ENCODE data around the gene SVIL.

SVIL gene

DNA sequence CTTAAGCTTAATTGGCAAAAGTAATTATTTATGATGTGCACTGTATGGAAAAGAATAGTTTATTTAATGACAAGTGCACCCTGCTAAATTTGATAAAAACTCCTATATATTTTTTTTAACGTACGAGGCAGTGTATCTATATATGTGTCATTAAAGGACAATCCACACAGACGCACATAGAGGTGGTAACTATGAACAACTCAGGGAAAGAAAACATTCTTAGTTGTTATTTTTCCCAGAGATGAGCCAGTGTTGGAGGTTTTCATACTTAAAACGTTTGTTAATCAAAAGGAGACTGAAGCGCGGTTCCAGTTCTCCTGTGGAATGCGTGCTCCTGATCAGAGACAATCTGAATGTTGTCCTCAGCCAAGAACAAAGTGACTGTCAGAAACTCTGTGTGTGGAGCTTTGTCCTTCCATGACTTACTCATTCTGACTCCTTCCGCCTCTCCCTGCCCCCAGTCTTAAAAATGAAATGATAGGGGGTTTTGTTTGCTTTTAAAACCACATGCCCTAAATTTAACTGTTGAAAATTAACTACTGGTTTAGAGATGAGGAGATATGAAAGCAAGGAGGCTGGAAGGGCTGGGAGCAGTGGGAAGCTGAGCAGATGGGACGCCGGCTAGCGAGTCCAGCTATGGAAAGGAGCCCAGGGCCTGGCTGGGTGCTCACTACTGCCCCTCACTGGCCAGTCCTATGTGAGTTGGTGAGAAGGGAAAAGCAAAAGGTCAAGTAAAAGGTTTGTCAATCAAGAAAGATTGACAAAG lies 99.6 kb downstream of the SVIL start:
- peaks cover 7% of the 10 kb centered on the region for H3K4me1 Mint-ChIP-seq (ENCODE audit: low read depth)
- H3K27me3 Mint-ChIP-seq (ENCODE audit: low read depth), result no peaks in the 10 kb centered on the region
- H3K4me3 Mint-ChIP-seq, result no peak overlapping the region
- no peak for DNase-seq (ENCODE audit: low spot score)
- H3K36me3 Mint-ChIP-seq (ENCODE audit: low read depth), result no peaks in the 10 kb centered on the region
- no peaks in the 10 kb centered on the region for H3K9me3 Mint-ChIP-seq
- no peak overlapping the region for H3K27ac Mint-ChIP-seq

DNA sequence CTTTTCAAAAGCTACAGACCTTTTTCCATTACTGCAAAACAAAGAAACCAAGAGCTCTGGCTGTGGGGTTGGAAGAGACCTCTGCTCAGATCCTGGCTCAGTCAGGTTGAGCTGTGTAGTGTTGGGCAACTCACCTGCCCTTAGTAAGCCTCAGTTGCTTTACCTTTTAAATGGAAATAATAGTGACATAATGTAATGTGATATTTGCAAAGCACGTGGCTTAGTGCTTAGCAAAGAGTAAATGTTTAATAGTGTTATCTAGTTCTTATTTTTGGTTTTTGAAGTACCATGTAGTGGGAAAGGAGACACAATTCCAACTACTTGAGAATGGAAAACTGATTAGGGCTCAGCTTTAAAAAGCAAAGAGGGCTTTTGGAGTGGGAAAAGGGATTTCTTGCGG lies 100.2 kb downstream of the SVIL start:
- DNase-seq (ENCODE audit: low spot score), result no peak
- Mint-ChIP-seq H3K27ac (no peak overlapping the region), H3K4me3 (no peak overlapping the region), H3K4me1 (ENCODE audit: low read depth) (peaks cover 4% of the 10 kb centered on the region), H3K27me3 (ENCODE audit: low read depth) (no peaks in the 10 kb centered on the region), H3K36me3 (ENCODE audit: low read depth) (no peaks in the 10 kb centered on the region), H3K9me3 (no peaks in the 10 kb centered on the region)

DNA sequence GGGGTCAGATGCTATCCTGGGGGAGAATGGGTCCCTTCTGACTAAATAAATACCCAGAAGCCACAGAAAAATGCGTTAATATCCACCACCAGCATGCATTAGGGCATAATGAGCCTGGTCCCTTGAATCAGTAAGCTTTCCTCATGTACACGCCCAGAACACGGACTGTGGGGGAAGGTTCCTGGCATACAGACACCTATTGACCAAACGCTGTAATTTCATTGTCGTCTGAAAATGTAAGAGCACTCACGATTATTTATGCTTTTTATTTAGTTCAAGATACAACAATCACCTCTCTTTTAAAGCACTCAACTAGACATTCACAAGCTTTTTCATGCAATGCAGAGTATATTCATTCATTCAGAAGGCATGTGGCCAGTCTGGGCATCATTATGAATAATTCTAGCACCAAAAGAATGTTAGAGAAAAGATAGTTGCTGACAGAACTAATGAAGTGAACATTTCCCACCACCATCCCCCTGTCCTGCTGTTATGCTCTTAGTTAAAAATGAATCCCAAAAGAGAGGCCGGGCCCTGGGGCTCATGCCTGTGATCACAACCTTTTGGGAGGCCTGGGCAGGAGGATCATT lies 101.0 kb downstream of the SVIL start:
- no peaks in the 10 kb centered on the region for H3K27me3 Mint-ChIP-seq (ENCODE audit: low read depth)
- no peak for DNase-seq (ENCODE audit: low spot score)
- no peak overlapping the region for H3K27ac Mint-ChIP-seq
- no peaks in the 10 kb centered on the region for H3K36me3 Mint-ChIP-seq (ENCODE audit: low read depth)
- H3K4me3 Mint-ChIP-seq, result no peak overlapping the region
- H3K4me1 Mint-ChIP-seq (ENCODE audit: low read depth), result peaks cover 4% of the 10 kb centered on the region
- no peaks in the 10 kb centered on the region for H3K9me3 Mint-ChIP-seq

DNA sequence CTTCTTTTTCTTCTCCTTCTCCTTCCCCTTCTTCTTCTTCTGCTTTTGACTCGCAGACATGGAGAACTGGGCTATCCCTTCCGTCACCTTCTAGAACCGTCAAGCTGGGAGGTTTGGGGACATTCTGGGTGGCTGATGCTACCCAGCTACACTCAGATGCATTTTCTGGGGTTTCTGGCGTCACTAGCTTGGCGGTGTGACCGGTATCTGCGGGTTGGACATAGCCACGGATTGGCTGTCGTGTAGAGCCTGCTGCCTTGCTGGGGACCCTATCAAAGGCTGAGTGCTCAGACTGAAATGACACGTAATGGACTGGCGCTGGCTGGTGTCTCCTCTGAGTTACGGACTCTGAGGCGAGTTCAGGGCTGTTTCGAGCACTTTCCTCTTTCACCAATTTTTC lies 101.7 kb downstream of the SVIL start:
- Mint-ChIP-seq H3K4me1 (ENCODE audit: low read depth) (peaks cover 4% of the 10 kb centered on the region), H3K36me3 (ENCODE audit: low read depth) (no peaks in the 10 kb centered on the region), H3K9me3 (no peaks in the 10 kb centered on the region), H3K27me3 (ENCODE audit: low read depth) (no peaks in the 10 kb centered on the region), H3K4me3 (no peak overlapping the region), H3K27ac (no peak overlapping the region)
- no peak for DNase-seq (ENCODE audit: low spot score)

DNA sequence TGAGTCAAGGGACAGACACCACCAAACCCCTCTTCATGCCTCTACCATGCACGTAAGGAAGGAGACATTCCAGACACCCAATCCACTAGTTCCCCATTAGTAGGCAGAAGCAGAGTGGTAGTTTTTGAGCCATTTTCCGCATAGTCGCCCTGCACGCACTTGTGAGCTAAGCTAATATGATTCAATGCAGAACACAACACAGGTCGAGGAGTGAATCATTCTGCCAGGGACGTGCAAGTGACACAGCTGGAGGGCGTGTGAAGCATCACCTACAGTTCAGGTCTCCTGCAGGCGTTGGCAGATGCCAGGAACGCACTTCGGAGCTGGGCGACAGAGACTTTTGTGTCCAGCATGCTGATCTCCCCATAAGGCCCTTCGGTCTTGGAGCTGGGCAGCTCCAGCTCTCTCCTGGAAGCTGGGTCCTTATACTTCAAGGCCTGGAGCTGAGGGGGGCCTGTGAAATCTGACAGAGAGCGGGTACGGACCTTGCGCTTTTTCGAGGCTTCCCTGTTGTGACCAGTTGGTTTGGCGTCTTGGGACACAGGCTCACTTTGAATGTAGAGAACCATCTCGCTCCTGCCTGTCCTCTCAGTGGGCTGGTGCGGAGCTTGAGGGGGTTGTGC lies 102.4 kb downstream of the SVIL start:
- H3K27ac Mint-ChIP-seq, result no peak overlapping the region
- DNase-seq (ENCODE audit: low spot score), result no peak
- no peaks in the 10 kb centered on the region for H3K27me3 Mint-ChIP-seq (ENCODE audit: low read depth)
- H3K9me3 Mint-ChIP-seq, result no peaks in the 10 kb centered on the region
- no peaks in the 10 kb centered on the region for H3K36me3 Mint-ChIP-seq (ENCODE audit: low read depth)
- H3K4me1 Mint-ChIP-seq (ENCODE audit: low read depth), result peaks cover 4% of the 10 kb centered on the region
- no peak overlapping the region for H3K4me3 Mint-ChIP-seq

DNA sequence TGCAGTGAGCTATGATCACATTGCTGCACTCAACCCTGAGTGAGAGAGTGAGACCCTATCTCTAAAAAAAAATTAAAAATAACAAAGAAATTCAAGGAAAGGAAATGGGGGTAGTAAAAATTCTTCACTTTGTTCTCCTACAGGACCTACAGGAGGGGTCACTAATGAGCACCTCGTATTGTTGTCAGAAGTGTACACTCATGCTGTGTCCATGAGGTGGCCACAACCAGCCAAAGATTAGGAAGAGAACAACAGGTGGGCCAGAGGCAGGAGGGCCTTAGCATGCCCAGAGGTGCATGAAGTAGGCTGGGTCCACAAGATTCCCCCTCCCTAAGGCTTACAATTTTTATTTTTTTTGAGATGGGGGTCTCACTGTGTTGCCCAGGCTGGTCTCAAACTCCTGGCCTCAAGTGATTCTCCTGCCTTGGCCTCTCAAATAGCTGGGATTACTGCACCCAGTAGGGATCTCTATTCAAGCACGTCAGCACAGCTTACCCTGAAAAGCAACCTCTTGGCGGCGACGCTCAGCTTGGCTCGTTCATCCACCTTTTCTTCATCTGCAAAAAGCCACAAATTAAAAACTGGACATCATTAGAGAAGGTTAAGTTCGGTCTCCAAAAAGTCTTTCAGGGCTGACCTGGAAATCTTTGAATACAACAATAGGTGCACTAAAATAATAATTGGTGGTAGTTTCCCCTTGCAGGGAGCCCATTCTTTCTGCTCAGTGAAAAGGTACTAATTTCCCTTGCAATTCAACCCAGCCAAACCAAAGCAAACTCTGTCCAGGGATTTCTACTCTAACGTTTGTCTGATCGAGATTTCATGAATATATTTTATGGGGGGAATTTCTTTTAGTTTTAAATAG lies 104.4 kb downstream of the SVIL start:
- H3K9me3 Mint-ChIP-seq, result no peaks in the 10 kb centered on the region
- no peaks in the 10 kb centered on the region for H3K27me3 Mint-ChIP-seq (ENCODE audit: low read depth)
- no peak for DNase-seq (ENCODE audit: low spot score)
- no peak overlapping the region for H3K4me3 Mint-ChIP-seq
- H3K36me3 Mint-ChIP-seq (ENCODE audit: low read depth), result peaks cover 4% of the 10 kb centered on the region
- no peak overlapping the region for H3K27ac Mint-ChIP-seq
- no peaks in the 10 kb centered on the region for H3K4me1 Mint-ChIP-seq (ENCODE audit: low read depth)

DNA sequence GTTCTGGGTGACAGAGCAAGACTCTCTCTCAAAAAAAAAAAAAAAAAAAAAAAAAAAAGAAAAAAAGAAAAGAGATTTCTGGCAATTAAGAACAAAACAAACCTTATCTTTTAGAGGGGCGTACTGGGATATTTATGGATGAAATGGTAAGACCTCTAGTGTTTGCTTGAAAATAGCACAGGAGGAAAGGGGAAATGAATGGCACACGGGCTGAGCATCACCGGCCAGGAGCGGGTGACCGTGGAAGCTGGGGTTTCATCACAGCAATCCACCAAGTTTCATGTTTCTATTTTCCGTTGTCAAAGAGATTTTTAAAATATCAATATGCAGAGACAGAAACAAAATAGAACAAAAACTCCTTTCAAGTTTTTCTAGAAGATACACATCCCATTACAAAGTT lies 105.6 kb downstream of the SVIL start:
- H3K27me3 Mint-ChIP-seq (ENCODE audit: low read depth), result no peaks in the 10 kb centered on the region
- H3K36me3 Mint-ChIP-seq (ENCODE audit: low read depth), result peaks cover 4% of the 10 kb centered on the region
- no peak overlapping the region for H3K4me3 Mint-ChIP-seq
- no peaks in the 10 kb centered on the region for H3K9me3 Mint-ChIP-seq
- no peak overlapping the region for H3K27ac Mint-ChIP-seq
- H3K4me1 Mint-ChIP-seq (ENCODE audit: low read depth), result no peaks in the 10 kb centered on the region
- DNase-seq (ENCODE audit: low spot score), result no peak

DNA sequence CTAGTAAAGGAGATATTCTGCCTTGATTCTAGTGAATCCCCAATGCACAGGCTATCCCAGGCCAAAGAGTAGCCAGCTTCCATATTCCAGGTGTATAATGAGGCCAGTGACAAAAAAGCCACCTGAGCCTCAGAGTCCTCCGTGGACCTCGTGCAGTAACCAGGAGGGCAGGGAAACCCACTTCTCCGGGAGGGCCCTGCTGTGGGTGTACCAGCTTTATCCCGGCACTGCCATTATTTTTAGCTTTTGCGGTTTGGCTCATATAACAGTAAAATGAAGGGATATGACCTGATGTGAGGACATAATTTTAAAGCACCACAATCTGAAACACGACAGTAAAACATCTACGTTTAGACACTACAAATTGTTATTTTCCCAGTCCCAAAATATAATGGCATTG lies 109.0 kb downstream of the SVIL start:
- no peak overlapping the region for H3K27ac Mint-ChIP-seq
- H3K4me1 Mint-ChIP-seq (ENCODE audit: low read depth), result no peaks in the 10 kb centered on the region
- DNase-seq (ENCODE audit: low spot score), result no peak
- H3K9me3 Mint-ChIP-seq, result no peaks in the 10 kb centered on the region
- peaks cover 8% of the 10 kb centered on the region for H3K36me3 Mint-ChIP-seq (ENCODE audit: low read depth)
- no peak overlapping the region for H3K4me3 Mint-ChIP-seq
- no peaks in the 10 kb centered on the region for H3K27me3 Mint-ChIP-seq (ENCODE audit: low read depth)

DNA sequence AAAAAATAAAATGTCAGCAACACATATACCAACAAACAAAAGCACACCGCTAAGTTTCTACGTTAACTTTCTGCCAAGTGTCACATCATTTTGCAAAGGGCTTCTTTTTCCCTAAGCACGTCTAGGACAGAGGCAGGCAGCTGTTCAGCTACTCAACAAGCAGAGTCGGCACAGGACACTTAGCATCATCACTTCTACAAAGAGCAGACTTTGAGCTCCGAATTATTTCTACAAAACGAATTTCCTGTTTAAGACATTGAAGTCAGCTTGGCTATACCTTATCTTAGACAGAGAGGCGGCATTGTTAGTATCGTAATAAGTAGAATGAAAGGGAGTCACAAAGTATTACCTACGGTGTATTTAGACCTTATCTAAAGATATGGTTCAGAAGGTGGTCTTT lies 110.1 kb downstream of the SVIL start:
- H3K27ac Mint-ChIP-seq, result no peak overlapping the region
- no peak overlapping the region for H3K4me3 Mint-ChIP-seq
- H3K9me3 Mint-ChIP-seq, result no peaks in the 10 kb centered on the region
- H3K36me3 Mint-ChIP-seq (ENCODE audit: low read depth), result peaks cover 8% of the 10 kb centered on the region
- H3K4me1 Mint-ChIP-seq (ENCODE audit: low read depth), result no peaks in the 10 kb centered on the region
- DNase-seq (ENCODE audit: low spot score), result no peak
- no peaks in the 10 kb centered on the region for H3K27me3 Mint-ChIP-seq (ENCODE audit: low read depth)

DNA sequence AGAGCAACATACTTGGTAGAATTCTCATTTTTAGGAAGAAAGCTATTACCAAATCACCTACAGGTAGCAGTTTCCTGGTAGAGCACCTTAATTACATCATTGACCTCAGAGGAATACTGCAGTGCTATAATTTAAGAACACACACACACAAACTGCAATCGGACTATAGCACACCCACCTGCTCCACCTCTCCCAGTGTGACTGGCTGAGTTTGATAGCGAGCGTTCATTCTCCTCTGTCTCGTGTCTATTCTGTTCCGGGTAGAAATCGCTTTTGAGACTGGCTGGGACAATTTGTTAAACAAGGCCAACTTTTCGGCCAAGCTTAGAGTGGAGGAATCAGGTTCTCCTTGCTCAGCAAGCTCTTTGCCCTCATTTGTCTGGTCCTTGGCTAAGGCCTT lies 110.5 kb downstream of the SVIL start:
- DNase-seq (ENCODE audit: low spot score), result no peak
- H3K4me3 Mint-ChIP-seq, result no peak overlapping the region
- H3K36me3 Mint-ChIP-seq (ENCODE audit: low read depth), result peaks cover 8% of the 10 kb centered on the region
- no peaks in the 10 kb centered on the region for H3K9me3 Mint-ChIP-seq
- H3K4me1 Mint-ChIP-seq (ENCODE audit: low read depth), result no peaks in the 10 kb centered on the region
- H3K27ac Mint-ChIP-seq, result no peak overlapping the region
- H3K27me3 Mint-ChIP-seq (ENCODE audit: low read depth), result no peaks in the 10 kb centered on the region

DNA sequence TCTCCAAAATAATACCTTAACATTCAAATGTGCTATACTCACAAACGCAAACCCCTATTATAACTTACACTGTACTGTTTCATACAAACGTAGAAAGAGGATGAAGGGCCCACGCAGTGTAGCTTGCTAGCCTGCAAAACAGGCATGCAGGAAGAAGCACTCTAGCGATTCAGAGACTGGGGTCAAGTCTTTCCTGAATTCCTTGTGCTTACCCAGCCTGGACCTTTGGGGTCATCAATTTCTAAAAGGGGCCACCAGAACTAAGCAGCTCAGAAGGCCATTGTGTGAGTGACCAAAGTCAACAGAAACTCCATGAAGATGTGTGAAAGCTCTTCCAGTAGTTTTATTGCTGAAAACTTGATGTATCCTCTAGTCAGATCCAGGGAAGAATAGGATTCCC lies 111.9 kb downstream of the SVIL start:
- peaks cover 8% of the 10 kb centered on the region for H3K36me3 Mint-ChIP-seq (ENCODE audit: low read depth)
- no peak for DNase-seq (ENCODE audit: low spot score)
- no peak overlapping the region for H3K4me3 Mint-ChIP-seq
- H3K27me3 Mint-ChIP-seq (ENCODE audit: low read depth), result no peaks in the 10 kb centered on the region
- H3K4me1 Mint-ChIP-seq (ENCODE audit: low read depth), result no peaks in the 10 kb centered on the region
- H3K27ac Mint-ChIP-seq, result no peak overlapping the region
- no peaks in the 10 kb centered on the region for H3K9me3 Mint-ChIP-seq

DNA sequence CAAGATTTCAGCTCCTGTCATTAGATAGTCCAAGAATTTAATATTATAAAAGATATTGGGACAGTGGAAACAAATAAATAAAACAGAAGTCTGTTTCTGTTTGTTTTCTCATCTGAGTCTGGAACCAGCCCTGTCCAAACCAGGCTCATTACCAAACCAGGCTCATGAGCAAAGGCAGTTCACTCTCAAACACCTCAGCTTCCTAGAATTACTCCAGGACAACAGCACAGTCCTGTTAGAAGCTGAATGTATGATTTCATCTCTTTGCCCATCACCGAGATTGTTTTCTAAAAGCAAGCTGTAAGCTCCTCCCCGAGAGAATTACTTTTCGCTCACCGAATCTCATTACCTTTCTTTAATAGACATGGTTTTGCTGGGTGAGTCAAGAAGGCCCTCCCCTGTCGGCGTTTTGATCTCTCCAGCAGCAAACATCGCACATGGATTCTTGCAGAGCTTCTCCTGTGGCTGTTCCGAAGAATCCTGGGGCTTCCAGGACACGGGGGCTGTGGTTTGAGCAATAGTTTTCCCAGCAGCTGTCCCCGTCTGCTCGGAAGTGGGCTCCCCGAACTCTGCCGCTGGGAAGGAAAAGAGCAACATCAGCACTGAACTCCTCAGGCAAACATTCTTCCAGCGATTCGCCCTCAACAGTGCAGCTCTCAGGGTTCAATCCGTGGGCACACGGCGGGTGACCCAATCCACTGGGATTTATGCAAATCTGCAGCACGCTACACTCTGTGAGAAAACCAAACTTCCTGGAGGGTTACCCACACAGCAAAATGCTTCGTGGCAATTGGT lies 112.5 kb downstream of the SVIL start:
- Mint-ChIP-seq H3K27ac (no peak overlapping the region), H3K9me3 (no peaks in the 10 kb centered on the region), H3K27me3 (ENCODE audit: low read depth) (no peaks in the 10 kb centered on the region), H3K36me3 (ENCODE audit: low read depth) (peaks cover 8% of the 10 kb centered on the region), H3K4me3 (no peak overlapping the region), H3K4me1 (ENCODE audit: low read depth) (no peaks in the 10 kb centered on the region)
- DNase-seq (ENCODE audit: low spot score), result no peak

DNA sequence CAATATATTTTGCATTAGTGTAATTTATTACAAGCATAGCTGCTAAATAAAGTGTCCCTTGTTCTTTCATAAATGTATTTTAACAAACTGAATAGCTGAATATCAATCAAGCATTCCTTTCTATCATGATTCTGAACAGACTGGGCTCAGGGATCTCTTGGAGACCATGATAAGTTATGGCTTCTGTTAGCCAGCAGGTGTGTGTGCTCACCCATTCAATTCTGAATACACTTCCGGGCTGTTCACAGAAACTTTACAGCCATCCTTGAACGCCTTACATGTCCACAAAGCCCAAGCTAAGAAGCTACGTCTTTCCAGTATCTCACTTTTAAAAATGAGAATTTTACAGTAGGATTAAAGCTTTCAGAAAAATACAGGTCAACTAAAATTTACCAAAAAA lies 115.1 kb downstream of the SVIL start:
- H3K9me3 Mint-ChIP-seq, result no peaks in the 10 kb centered on the region
- H3K36me3 Mint-ChIP-seq (ENCODE audit: low read depth), result peaks cover 4% of the 10 kb centered on the region
- no peak for DNase-seq (ENCODE audit: low spot score)
- no peaks in the 10 kb centered on the region for H3K4me1 Mint-ChIP-seq (ENCODE audit: low read depth)
- no peaks in the 10 kb centered on the region for H3K27me3 Mint-ChIP-seq (ENCODE audit: low read depth)
- no peak overlapping the region for H3K4me3 Mint-ChIP-seq
- H3K27ac Mint-ChIP-seq, result no peak overlapping the region
